GM18951 (cell line): ENCODE measurements around the gene CACNA2D3.
"Not testable (repeated sequence)": the region's sequence is repeated elsewhere in the genome, so short reads cannot be mapped to it uniquely, and the experiment has no call there.

Experiments
- POLR2A ChIP-seq: IDR thresholded peaks from 4 replicates; pipeline ENCODE4 v1.6.1; 2011; ENCODE audit warnings: mild to moderate bottlenecking; ENCODE audit not compliant: insufficient read length, insufficient read depth; ENCODE audit errors: extremely low read depth
- in situ Hi-C: fragments of 300-500 bp; cut with MboI; formaldehyde crosslinking; loops from one replicate; pipeline ENCODE4 v1.12.0; 2022; ENCODE audit warnings: low sequenced_read_pairs, mixed read lengths, inconsistent platforms; ENCODE audit not compliant: unreplicated experiment

The CACNA2D3 gene

DNA sequence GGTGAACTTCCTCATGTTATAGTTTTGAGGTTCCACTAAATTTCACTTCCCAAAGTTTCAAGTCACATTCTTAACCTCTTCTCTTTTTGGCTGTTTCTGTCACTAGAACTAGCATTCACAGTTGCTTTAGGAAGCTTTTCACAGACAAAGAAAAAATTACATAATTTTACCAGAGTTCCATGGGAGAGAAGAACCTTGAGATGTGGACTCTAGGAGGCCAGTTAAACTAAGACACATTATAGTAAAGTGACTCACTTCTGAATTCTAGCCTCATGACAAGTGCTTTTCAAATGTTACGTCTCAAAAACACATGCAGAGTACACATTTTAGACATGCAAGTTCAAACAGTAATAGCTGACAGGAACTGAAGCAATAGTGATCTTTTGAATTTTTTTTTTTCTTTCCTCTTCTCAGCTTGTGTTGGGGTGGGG is 845.4 kb downstream of the CACNA2D3 start:
- no peak for TF ChIP-seq POLR2A
- in situ Hi-C loops = no loop called here

DNA sequence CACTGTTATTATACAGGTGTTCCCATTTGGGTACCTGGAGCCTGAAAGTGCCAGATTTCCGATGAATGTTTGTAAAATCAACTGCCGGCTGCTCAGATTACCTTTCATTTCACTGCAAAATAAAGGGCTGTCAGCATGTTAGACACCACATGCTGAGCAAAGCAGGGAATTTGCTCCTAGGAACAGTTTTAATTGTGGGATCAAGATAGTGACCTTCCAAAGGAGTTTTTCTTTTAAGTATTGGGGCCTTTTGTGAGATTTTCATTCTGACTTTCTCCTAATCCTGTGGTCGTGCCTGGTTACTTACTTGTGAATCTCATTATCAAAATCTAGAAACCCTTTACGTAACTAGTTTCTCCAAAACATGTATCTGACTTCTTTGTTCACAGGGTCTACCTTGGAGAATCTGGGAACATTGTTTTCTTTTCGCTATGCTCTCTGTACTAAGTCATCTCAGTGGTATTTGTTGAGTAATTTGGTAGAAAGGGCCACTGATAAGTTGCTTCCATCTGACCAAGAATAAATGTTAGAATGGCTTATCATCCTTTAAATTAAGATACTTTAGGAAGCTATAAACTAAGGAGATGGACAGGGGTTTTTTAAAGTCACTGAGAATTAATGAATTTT is 846.3 kb downstream of the CACNA2D3 start:
- no peak for TF ChIP-seq POLR2A
- in situ Hi-C loops = no loop called here

DNA sequence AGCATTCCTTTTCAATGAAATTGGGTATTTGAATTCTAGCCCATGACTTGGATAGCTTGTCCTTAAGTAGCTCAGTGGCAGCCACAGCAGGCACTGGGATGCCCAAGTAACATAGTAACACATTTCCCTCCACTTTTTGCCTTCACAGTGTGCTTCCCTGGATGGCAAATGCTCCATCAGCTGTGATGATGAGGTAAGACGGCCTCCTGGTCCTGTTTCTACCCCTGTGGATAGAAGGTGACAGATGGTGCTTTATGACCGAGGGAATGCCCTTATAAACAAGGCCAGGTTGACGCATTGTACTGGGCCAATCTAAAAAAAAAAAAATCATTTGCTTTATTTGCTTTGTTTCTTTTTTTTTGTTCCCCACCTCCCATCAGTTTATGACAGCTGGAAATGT is 847.3 kb downstream of the CACNA2D3 start:
- in situ Hi-C loops = no loop called here
- TF ChIP-seq POLR2A = no peak

DNA sequence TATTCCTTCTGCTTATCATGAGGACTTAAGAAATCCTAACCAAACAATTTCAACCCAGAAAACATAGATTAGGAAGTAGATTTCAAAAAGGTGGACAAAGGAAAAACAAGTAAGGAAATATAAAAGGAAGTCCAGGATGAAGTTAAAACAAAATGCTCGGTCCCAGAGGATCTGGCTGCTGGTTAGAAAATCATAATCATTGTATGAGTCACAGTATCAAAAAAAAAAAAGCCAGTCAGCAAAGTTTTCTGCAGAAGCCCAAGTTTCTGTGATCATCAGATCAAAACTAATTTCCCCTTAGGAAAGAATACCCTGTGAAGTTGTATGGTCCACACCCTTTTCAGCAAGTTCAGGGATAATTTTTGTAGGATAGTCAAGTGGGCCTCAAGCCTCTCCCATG is 848.5 kb downstream of the CACNA2D3 start:
- TF ChIP-seq POLR2A = no peak
- in situ Hi-C loops = no loop called here

DNA sequence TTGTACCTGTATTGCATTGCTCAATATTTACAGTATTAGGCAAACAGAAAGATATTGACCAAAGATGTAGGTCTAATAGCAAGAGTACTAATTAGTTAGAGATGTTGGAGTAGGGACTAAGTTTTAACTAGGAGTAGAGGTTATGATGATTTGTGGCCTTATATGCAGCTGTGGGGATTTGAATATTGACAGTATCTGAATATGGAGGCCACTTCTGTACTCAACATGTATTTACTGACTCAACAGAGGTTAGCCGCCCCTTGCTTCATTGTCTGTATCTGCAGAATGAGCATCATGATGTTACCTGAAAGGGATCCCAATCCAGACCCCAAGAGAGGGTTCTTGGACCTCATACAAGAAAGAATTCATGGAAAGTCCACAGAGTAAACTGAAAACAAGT is 855.1 kb downstream of the CACNA2D3 start:
- TF ChIP-seq POLR2A = no peak
- in situ Hi-C loops = no loop called here

DNA sequence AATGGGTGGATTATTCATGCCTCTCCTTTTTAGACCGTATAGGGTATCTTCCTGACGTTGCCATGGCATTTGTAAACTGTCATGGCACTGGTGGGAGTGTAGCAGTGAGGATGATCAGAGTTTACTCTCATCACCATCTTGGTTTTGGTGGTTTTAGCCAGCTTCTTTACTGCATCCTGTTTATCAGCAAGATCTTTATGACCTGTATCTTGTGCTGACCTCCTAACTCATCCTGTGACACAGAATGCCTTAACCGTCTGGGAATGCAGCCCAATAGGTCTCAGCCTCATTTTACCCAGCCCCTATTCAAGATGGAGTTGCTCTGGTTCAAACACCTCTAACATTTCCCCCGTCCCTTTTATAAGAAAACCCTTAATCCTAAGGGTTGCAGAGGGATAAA is 855.6 kb downstream of the CACNA2D3 start:
- in situ Hi-C loops = not testable (repeated sequence)

DNA sequence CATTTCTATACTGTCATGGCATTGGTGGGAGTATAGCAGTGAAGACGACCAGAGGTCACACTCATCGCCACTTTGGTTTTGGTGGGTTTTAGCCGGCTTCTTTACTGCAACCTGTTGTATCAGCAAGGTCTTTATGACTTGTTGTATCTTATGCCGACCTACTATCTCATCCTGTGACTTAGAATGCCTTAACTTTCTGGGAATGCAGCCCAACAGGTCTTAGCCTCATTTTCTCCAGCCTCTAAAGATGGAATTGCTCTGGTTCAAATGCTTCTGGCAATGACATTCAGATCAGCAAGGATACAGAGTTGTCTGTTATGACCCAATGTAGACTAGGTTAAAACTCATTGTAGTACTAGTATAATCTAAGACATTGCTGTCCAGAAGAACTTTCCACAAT is 860.5 kb downstream of the CACNA2D3 start:
- in situ Hi-C loops = no loop called here
- no peak for TF ChIP-seq POLR2A

DNA sequence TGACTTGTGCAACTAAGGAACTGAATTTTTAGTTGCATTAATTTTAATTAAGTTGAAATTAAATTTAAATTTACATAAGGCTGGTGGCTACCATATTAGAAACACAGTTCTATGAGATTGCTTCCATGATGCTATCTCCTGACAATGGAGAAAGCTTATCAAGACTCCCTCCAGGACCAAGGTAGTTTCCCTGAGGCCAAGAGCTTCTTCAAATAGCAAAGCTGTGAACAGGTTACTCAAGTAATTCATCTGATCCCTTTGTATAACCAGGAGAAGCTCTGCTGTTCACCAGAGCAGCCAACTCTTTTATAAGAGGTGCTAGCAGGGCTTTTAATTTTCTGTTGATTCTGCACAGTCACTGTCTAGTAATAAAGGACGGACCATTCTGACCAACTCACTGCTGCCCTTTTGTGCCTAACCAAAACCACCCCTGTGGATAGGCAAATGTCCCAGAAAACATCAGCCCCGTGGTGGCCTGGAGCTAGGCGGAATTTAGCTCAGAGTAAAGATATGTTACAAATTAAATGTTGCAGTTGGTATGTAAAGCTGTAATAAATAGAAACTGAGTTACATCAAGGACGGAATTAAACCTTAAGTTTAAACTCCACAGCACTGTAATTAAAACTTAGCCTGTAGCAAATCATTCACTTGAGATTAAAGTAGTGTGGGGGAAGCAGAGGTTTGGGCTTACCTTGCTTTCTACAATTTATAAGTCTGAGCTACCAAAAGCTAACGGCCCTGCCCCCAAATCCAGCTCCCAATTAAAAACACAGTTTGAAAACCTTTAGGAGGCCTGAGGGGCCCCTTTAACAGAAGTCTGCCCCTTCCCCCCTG is 861.1 kb downstream of the CACNA2D3 start:
- TF ChIP-seq POLR2A = no peak

DNA sequence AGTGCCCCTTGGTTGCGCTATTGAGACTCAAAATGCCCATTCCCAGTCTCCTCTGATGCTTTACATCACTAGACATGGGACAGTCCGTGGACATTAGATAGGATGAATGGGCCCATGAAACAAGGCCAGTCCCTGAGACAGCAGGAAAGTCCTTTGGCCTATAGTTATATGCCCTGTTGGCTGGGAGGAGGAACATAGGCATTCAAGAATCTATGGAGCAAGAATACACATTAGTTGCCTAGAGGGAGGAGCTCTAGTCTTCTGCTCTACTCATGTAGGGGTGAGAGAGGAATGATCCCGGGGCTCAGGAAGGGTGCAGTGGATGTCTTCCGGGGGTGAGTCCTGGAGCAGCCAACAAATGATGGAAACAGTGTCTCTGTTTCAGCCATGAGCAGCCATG is 863.5 kb downstream of the CACNA2D3 start:
- in situ Hi-C loops = no loop called here
- TF ChIP-seq POLR2A = no peak

More for the DNA sequence above, 861.1 kb downstream of the CACNA2D3 start:
- in situ Hi-C loops = no loop called here

DNA sequence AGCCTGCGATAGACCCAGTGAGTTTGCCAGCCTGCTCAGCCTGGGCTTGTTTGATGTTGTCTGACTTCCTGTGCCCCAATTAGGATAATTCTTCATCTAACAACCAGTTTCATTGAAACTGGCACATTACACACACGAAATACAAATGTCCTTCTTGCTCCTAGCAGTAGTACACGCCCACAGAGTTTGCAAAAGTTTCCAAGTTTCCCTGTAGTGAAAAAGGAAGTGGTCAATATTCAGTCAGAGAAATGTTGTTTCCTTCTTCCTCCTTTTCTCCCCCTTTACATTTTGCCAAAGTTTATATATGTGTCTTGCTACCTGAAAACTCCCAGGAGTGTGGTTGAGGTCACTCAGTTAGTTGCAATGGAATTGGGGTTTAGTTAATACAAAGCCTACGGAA is 863.9 kb downstream of the CACNA2D3 start:
- TF ChIP-seq POLR2A = no peak
- in situ Hi-C loops = no loop called here

DNA sequence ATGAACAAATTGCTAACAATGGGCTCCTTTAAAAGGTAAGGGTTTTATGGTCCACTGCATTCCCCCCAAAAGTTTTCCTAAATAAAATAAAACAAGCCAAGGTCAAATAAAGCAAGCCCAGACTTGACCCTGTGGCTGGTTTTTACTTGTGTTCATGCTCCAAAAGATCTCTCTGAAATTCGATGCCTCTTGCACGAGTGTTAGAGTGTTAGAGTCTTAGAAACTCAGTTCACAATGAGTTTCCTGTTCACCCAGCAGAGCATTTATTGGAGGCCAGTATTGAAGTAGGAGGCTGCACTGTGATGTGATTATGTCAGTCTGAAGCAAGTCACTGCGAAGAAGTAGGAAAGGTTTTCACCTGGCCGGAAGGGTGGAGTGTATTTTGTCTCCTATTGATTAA is 865.4 kb downstream of the CACNA2D3 start:
- no peak for TF ChIP-seq POLR2A
- in situ Hi-C loops = no loop called here

DNA sequence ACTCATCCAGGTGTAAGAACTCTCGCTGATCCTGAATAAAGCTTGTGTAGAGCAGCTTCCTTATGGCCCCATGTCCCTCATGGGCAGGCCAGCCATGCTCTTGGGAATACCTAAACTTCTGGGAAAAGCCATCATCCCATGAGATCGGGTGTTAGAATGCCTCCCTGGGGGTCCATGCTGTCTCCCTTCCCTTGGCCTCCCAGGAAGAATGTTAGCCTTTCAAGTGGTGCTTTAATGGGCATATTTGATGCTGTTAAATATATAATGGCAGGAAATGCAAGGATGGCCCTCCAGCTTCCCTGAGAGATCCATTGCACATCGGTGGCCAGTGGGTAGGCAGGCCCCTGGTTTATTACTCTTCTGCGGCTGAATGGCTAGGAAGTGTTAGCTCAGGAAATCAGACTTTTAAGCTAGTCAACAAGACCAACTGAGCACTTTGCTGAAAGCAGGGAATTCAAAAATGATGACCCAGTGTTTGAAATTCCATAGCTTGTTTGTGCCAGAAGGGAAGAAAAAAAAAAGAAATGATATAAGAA is 866.0 kb downstream of the CACNA2D3 start:
- TF ChIP-seq POLR2A = no peak
- in situ Hi-C loops = no loop called here

DNA sequence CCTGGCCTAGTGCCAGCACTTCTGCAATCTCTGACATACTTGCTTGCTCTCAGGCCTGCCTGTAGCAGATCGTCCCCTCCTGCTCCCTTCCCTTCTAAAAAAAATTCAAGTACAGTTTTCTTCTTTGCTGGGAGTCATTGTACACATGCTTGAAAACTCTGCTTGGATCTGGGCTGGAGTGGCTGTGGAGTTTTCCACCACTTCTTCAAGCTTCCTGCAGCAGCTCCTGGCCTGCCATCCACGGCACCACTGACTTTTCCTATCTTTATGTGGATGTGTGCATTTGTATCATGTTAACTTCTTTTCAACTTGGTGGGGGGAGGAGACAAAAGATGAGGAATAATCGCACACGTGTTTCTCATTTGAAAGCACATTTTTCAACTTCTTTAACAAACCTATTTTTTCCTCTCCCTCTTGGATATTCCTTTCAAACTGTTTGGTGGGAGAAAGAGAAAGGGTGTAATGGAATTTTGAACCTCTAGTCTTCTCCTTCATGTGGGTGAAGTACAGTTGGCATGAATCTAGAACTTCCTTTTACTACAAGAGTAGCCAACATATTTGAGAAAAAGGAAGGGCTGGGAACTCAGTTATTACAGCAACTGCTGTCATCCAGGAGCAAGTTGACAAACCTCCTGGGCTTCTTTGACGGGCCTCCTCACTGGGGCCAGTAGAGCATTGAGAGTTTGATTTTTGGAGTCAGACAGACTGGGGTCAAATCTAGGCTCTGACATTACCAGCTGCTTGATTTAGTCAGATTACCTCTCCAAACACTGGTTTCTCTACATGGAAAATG is 866.7 kb downstream of the CACNA2D3 start:
- TF ChIP-seq POLR2A = no peak
- in situ Hi-C loops = no loop called here
